HepG2 (cell line): ENCODE data around the gene C9orf40.

Source experiments
- JUNB ChIP-seq: sonication (generic); formaldehyde crosslinking; IDR thresholded peaks from 2 replicates; pipeline ENCODE4 v1.8.0; 2022; ENCODE audit warnings: missing genetic modification reagents, mild to moderate bottlenecking, borderline replicate concordance
- STAG1 ChIP-seq: sonication (generic); formaldehyde crosslinking; IDR thresholded peaks from 2 replicates; pipeline ENCODE4 v1.4.0; 2020; ENCODE audit warnings: missing genetic modification reagents
- ZNF256 ChIP-seq: sonication (generic); formaldehyde crosslinking; conservative IDR thresholded peaks from 2 replicates; pipeline ENCODE4 v1.4.0; 2020; ENCODE audit warnings: missing genetic modification reagents
- ZNF354B ChIP-seq: sonication (generic); formaldehyde crosslinking; IDR thresholded peaks from 2 replicates; pipeline ENCODE4 v1.8.0; 2022; ENCODE audit warnings: mild to moderate bottlenecking, missing genetic modification reagents
- ZNF790 ChIP-seq: sonication (generic); formaldehyde crosslinking; IDR thresholded peaks from 2 replicates; pipeline ENCODE4 v1.8.0; 2022; ENCODE audit warnings: missing genetic modification reagents, mild to moderate bottlenecking, borderline replicate concordance
- TF ChIP-seq, protein P1 (sequence below): IDR thresholded peaks from 2 replicates; pipeline ENCODE4 v1.6.1; 2016; ENCODE audit warnings: control low read depth
- TF ChIP-seq, protein P2 (sequence below): sonication (generic); formaldehyde crosslinking; IDR thresholded peaks from 2 replicates; pipeline ENCODE4 v1.5.0; 2020; ENCODE audit warnings: missing genetic modification reagents
- TF ChIP-seq, protein P3 (sequence below): IDR thresholded peaks from 2 replicates; pipeline ENCODE4 v1.6.1; 2016; ENCODE audit warnings: mild to moderate bottlenecking, missing biosample characterization, missing genetic modification reagents

DNA sequence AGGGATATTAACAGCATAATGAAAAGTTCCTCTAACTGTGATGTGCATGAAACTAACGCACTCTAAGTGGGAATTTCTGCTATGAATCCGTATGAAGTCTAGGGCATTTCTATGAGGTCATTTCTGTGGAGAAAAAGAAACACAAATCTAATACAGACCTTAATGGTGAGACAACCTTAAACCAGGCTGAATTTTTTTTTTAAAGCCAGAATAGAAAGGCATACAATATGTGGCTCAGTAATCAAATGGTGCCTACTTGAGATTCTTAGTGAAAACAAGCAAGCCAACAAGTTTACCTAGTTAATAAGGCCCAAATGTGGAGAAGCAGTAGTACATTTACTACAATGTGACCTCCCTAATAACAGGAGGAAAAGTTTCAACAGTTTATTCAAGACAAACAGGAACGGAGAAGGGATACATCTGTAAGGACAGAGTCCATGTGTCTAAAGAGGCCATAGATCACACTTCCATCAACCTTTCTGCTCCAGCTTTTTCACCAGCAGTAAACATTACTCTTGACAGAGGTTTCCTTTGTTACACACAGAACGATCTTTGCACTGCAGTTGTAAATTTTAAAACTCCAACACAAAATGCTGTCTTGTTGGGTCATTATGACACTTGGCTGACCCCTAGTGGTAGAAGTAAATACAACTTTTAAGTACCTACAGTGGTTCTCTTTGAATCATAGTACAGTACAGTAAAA is 49.2 kb upstream of the C9orf40 start:
- TF ChIP-seq JUNB (CRISPR knock-in tag), result no peak
- TF ChIP-seq, protein P1, sequence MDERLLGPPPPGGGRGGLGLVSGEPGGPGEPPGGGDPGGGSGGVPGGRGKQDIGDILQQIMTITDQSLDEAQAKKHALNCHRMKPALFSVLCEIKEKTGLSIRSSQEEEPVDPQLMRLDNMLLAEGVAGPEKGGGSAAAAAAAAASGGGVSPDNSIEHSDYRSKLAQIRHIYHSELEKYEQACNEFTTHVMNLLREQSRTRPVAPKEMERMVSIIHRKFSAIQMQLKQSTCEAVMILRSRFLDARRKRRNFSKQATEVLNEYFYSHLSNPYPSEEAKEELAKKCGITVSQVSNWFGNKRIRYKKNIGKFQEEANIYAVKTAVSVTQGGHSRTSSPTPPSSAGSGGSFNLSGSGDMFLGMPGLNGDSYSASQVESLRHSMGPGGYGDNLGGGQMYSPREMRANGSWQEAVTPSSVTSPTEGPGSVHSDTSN (CRISPR knock-in tag), result 0 out of 2 replicates have a peak, but pooled peaks have one; percentile 40
- no peak for TF ChIP-seq ZNF256 (CRISPR knock-in tag)
- TF ChIP-seq, protein P2, sequence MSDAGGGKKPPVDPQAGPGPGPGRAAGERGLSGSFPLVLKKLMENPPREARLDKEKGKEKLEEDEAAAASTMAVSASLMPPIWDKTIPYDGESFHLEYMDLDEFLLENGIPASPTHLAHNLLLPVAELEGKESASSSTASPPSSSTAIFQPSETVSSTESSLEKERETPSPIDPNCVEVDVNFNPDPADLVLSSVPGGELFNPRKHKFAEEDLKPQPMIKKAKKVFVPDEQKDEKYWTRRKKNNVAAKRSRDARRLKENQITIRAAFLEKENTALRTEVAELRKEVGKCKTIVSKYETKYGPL, result no peak
- peak; percentile 90 for TF ChIP-seq STAG1 (CRISPR knock-in tag)
- no peak for TF ChIP-seq ZNF790 (CRISPR knock-in tag)
- TF ChIP-seq, protein P3, sequence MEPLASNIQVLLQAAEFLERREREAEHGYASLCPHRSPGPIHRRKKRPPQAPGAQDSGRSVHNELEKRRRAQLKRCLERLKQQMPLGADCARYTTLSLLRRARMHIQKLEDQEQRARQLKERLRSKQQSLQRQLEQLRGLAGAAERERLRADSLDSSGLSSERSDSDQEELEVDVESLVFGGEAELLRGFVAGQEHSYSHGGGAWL, result no peak
- TF ChIP-seq ZNF354B (CRISPR knock-in tag), result no peak
